A549 (cell line): ENCODE results near the gene GFOD2.

Source experiments
- CTCF ChIP-seq: fragments of >200 bp; sonication (Bioruptor Twin); formaldehyde crosslinking; IDR thresholded peaks from 3 replicates; pipeline ENCODE4 v1.5.1; 2016
- EP300 ChIP-seq, 2 experiments: fragments of >200 bp; sonication (Bioruptor Twin); formaldehyde crosslinking; IDR thresholded peaks; 2 replicates in 1 of 2; 3 replicates in 1 of 2; pipeline ENCODE4 v1.6.1; 2016 to 2017
- FOSL2 ChIP-seq, 2 experiments: fragments of 450-650 bp in 1 of 2; fragments of >200 bp in 1 of 2; sonication (Bioruptor Twin) in 1 of 2; formaldehyde crosslinking; IDR thresholded peaks; 2 replicates each; pipeline versions ENCODE4 v1.5.0 to v1.6.1; 2016 to 2020; ENCODE audit warnings: mild to moderate bottlenecking in 1 of 2, moderate library complexity in 1 of 2
- KDM1A ChIP-seq: fragments of 200-600 bp; sonication (generic); IDR thresholded peaks from 2 replicates; pipeline ENCODE4 v1.6.1; 2016; ENCODE audit warnings: low read depth, mild to moderate bottlenecking
- MAFK ChIP-seq: fragments of 450-650 bp; IDR thresholded peaks from 2 replicates; pipeline ENCODE4 v1.6.1; 2014; ENCODE audit not compliant: partially characterized antibody
- MYC ChIP-seq: IDR thresholded peaks from 2 replicates; pipeline ENCODE4 v1.6.1; 2012; ENCODE audit warnings: mild to moderate bottlenecking, inconsistent platforms, low read length, improper control_type of control experiment, borderline replicate concordance
- POLR2A ChIP-seq: IDR thresholded peaks from 2 replicates; pipeline ENCODE4 v1.6.1; 2012; ENCODE audit warnings: mild to moderate bottlenecking, low read length
- USF2 ChIP-seq: fragments of 450-650 bp; IDR thresholded peaks from 2 replicates; pipeline ENCODE4 v1.6.1; 2014; ENCODE audit warnings: antibody characterized with exemption

- TF ChIP-seq CTCF (no peak), USF2 (no peak), MYC (no peak), EP300 (IDR thresholded peaks at IDR 0.05) (no peak), POLR2A (no peak), FOSL2 (IDR thresholded peaks at IDR 0.05) (no peak), FOSL2 (CRISPR knock-in tag; IDR thresholded peaks at IDR 0.05) (no peak), KDM1A (no peak), MAFK (no peak)
Measured at GRCh38 chr16:67657751-67658518, 61.2 kb downstream of the GFOD2 start.
